ENCODE results near the gene NPTN. TPM values are rescaled to one million over a fixed set of nuclear protein-coding genes. Genes with fewer than 3 reads are reported as not detected.

The NPTN gene
- total RNA-seq, 4 donors from 2014 or later = 159 to 356 (median 215) TPM

GRCh38 chr15:73539212-73540128, 93.7 kb downstream of the NPTN start:
- intact Hi-C loops (cut with DNase I; ENCODE audit: low total_unique reads) = no loop called here
- Histone ChIP-seq H3K27me3 (no peaks in the 10 kb centered on the region), H3K4me3 (no peak overlapping the region), H3K36me3 (no peaks in the 10 kb centered on the region), H3K27ac (no peak overlapping the region), H3K9me3 (no peaks in the 10 kb centered on the region), H3K4me1 (no peaks in the 10 kb centered on the region)
- DNase-seq = no peak
- no peak for TF ChIP-seq POLR2A (IDR thresholded peaks at IDR 0.05)
- TF ChIP-seq, protein P1, sequence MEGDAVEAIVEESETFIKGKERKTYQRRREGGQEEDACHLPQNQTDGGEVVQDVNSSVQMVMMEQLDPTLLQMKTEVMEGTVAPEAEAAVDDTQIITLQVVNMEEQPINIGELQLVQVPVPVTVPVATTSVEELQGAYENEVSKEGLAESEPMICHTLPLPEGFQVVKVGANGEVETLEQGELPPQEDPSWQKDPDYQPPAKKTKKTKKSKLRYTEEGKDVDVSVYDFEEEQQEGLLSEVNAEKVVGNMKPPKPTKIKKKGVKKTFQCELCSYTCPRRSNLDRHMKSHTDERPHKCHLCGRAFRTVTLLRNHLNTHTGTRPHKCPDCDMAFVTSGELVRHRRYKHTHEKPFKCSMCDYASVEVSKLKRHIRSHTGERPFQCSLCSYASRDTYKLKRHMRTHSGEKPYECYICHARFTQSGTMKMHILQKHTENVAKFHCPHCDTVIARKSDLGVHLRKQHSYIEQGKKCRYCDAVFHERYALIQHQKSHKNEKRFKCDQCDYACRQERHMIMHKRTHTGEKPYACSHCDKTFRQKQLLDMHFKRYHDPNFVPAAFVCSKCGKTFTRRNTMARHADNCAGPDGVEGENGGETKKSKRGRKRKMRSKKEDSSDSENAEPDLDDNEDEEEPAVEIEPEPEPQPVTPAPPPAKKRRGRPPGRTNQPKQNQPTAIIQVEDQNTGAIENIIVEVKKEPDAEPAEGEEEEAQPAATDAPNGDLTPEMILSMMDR (IDR thresholded peaks at IDR 0.05) = no peak

GRCh38 chr15:73538563-73539211, 94.5 kb downstream of the NPTN start:
- DNase-seq = no peak
- H3K36me3 ChIP-seq = no peaks in the 10 kb centered on the region
- no peak overlapping the region for H3K27ac ChIP-seq
- H3K4me1 ChIP-seq = no peaks in the 10 kb centered on the region
- intact Hi-C loops (cut with DNase I; ENCODE audit: low total_unique reads) = no loop called here
- no peak for TF ChIP-seq POLR2A (IDR thresholded peaks at IDR 0.05)
- TF ChIP-seq, protein P1 (IDR thresholded peaks at IDR 0.05) = no peak
- H3K9me3 ChIP-seq = no peaks in the 10 kb centered on the region
- no peaks in the 10 kb centered on the region for H3K27me3 ChIP-seq
- H3K4me3 ChIP-seq = no peak overlapping the region

- DNase-seq = no peak
- H3K4me3 ChIP-seq = no peak overlapping the region
- TF ChIP-seq, protein P1 (IDR thresholded peaks at IDR 0.05) = no peak
- TF ChIP-seq POLR2A (IDR thresholded peaks at IDR 0.05) = no peak
- H3K4me1 ChIP-seq = no peaks in the 10 kb centered on the region
- H3K27ac ChIP-seq = no peak overlapping the region
- no peaks in the 10 kb centered on the region for H3K9me3 ChIP-seq
- no peaks in the 10 kb centered on the region for H3K36me3 ChIP-seq
- intact Hi-C loops (cut with DNase I; ENCODE audit: low total_unique reads) = no loop called here
- no peaks in the 10 kb centered on the region for H3K27me3 ChIP-seq
Measured at GRCh38 chr15:73538123-73538522, 95.1 kb downstream of the NPTN start.

DNA sequence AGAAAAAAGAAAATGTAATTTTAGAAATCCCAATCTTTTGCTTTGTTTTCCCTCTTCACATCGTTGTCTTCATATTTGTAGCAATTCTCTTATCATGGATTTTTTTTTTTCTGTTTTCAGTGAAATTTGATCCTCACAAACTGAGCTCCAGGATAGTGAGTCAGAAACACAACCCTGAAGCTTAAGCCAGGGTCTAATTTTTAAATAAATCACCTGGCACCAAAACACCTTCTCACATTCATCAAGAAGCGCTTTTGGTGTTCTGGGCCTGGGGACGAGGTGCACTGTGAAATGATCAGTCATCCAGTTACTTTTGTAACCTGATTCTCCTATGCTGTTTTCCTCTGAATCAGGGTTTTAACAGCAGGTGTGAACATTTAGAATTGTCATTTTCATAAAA, 102.5 kb downstream of the NPTN start:
- Histone ChIP-seq H3K27ac (no peak overlapping the region), H3K9me3 (no peaks in the 10 kb centered on the region), H3K4me1 (no peaks in the 10 kb centered on the region), H3K36me3 (no peaks in the 10 kb centered on the region), H3K27me3 (no peaks in the 10 kb centered on the region), H3K4me3 (no peak overlapping the region)
- intact Hi-C loops (cut with DNase I; ENCODE audit: low total_unique reads) = no loop called here
- DNase-seq = no peak
- TF ChIP-seq, protein P1 (IDR thresholded peaks at IDR 0.05) = no peak
- TF ChIP-seq POLR2A (IDR thresholded peaks at IDR 0.05) = no peak

DNA sequence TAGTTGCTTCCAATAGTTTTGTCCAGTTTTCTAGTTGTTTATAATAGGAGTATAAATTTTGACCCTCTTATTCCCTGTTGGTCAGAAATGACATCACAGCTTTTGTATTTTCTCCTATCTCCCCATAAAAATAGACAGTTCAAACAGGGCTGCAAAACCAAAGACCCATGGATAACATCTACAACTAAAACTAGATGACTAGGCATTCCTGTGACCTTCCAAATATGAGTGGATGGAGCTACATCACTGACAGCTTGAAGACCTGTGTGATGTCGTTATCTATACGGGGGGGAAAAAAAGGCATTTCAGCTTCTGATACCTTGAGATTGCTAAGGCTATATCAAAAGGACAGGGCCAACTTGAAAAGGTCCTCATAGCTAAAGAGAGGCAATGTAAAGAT, 105.6 kb downstream of the NPTN start:
- no peak for DNase-seq
- Histone ChIP-seq H3K4me1 (no peaks in the 10 kb centered on the region), H3K27ac (no peak overlapping the region), H3K9me3 (no peaks in the 10 kb centered on the region), H3K36me3 (no peaks in the 10 kb centered on the region), H3K4me3 (no peak overlapping the region), H3K27me3 (no peaks in the 10 kb centered on the region)
- TF ChIP-seq, protein P1 (IDR thresholded peaks at IDR 0.05) = no peak
- no peak for TF ChIP-seq POLR2A (IDR thresholded peaks at IDR 0.05)
- intact Hi-C loops (cut with DNase I; ENCODE audit: low total_unique reads) = no loop called here
